Measurements from ENCODE around the gene RPL22.
A peak's percentile ranks its signal among the peaks of the same experiment; 100 is the strongest.

The RPL22 gene

DNA sequence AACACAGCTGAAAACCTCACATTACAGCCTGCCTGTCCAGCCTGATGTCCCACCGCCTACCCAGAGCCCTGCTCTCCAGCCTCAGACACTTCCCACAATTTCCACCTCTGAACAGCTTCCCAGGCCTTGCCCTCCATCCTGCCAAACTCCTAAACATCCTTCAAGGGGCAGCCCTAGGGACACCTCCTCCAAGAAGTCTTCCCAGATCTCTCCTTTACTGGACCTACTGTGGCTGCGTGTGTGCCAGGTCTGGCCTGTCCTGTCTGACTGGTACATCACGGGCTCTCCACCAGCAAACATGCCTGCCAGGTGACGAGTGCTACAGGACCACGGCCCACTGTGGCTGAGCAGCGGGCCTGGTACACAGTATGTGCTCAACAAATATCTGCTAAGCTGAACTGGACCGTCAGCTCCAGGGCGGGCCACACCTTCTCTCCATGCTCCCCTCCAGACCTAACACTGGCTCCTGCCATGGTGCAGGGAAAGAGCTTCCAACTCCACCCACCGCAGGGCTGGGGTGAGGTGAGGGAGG, 48.0 kb downstream of the RPL22 start:
- DNase-seq: no peak

DNA sequence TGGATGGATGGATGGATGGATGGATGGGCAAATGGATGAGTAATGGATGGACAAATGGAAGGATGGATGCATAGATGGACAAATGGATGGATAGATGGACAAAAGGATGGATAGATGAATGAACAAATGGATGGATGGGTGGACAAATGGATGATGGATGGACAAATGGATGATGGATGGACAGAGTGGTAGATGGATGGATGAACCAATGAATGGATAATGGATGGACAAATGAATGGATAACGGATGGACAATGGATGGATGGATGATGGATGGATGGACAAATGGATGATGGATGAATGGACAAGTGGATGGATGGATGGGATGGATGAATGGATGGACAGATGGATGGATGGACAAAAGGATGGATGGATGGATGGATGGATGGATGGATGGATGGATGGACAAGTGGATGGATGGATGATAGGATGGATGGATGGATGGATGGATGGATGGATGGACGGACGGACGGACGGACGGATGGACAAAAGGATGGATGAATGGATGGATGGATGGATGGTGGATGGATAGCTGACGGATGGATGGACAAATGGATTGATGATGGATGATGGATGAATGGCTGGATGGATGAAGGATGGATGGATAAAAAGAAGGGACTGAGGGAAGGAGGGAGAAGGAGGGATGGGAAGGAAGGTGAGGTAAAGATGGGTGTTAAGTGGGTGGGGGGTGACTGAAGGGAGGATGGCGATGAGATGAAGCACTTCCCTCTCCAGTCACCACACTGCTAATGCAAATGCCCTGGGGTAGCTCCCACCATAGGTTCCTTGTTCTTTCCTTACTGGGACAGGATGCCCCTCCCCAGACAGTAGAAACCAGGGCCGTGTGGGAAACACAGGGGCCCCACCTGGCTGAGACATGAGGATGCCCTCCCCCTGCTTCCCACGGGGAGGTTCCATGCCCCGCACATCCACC, 49.1 kb downstream of the RPL22 start:
- DNase-seq: no peak

DNA sequence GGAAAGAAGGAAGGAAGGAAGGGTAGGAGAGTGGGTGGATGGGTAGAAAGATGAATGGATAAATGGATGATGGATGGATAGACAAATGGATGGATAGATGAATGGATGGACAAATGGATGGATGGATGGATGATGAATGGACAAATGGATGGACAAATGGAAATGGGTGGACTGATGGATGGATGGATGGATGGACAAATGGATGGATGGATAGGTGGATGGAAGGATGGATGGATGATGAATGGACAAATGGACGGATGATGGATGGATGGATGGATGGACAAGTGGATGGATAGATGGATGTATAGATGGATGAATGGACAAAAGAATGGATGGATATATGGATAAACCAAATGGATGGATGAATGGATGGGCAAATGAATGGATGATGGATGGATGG, 49.8 kb downstream of the RPL22 start:
- no peak for DNase-seq

GRCh38 chr1:6148497-6149241, 50.7 kb downstream of the RPL22 start:
- DNase-seq: peak; percentile 85

DNA sequence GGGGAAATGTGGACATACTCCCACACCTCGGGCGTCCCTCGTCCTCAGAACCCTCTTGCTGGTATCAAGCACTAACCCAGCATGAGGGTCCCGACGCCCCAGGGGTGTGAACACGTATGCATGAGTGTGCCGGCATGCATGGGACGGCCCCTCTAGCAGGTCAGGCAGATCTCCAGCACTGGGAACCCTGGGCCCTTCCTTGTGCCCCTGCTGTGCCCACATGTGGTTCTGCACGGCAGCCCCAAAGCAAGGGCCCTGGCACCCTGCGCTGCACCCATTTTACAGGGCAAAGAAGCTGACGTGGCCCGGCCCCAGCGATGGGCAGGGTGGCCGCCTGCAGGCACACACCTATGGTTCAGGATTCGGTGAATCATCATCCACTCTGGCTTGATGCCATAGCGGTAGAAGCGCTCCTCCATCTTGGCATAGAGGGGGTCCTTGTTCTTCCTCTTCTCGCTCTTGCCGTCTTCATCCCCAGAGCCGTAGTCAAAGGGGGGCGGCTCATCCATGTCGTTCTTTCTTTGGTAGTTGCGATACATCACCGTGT, 53.5 kb downstream of the RPL22 start:
- no peak for DNase-seq

DNA sequence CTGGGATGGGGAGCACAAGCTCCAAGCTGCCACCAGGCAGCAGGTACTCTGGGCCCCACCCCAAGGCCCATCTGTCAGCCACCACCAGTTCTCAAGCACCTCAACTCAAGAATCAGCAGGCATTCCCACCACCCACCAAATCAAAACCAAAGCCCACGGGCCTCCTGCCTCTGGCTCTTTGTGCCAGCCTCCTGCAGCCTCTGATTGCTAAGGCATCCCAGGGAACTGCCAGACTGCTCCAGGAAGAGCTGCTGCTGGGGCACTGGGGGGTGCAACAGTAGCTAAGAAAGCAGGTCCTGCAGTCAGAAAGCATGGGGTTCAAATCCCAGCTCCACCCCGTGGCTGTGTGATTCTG, 54.0 kb downstream of the RPL22 start:
- DNase-seq: no peak

- DNase-seq: no peak
These were observed 54.6 kb downstream of the RPL22 start for GRCh38 chr1:6144647-6145395.

DNA sequence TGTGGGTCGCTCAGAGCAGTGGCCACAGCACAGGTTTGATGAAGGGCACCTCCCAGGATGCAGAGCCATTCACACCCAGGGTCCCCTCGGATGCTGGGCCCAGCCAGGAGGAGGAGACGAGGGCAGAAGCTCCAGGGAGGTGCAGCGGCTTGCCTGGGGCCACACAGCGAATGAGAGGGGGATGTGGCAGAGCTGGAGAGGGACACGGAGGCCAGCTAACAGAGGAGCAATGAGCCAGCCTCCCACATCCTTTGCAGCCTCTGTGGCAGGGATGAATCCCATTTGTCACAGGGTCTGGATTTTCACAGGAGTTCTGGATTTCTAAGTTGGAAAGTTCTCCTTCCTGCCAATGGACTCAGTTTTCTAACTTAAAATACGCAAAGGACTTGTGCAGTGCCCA, 55.2 kb downstream of the RPL22 start:
- DNase-seq: no peak

DNA sequence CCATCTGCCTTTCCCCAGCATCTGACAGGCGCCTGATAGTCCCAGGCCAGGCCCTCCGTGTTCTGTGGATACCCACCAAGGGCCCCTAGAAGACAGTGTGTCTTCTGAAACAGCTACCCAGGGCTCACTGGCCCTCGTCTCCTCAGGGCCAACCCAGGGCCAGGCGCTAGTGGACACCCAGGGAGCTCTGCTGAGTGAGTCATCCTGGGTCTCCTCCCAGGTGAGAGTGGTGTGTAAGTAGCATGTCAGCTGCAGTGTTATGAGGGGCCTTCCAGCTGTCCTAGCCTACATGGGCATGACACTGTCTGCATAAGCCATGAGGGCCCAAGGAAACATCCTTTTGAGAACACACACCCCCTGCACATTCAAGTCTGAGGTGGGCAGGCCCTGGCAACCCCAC, 56.0 kb downstream of the RPL22 start:
- DNase-seq: no peak

DNA sequence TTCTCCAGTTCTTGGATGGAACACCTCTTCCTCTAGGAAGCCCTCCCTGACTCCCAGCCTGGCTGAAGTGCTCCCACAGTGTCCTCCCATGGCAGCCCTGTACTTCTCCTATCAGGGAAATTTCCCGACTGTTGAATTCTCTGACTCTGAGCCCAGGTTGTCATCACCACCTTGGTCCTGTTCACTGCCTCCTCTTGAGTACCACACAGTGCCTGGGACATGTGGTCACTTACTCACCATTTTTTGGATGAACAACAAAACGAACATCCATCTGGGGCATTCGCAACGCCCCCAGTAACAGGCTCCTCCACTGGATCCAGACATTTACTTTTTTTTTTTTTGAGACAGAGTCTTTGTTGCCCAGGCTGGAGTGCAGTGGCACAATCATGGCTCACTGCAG, 56.7 kb downstream of the RPL22 start:
- DNase-seq: no peak

GRCh38 chr1:6142036-6142621, 57.3 kb downstream of the RPL22 start:
- DNase-seq: no peak

GRCh38 chr1:6141592-6141991, 57.8 kb downstream of the RPL22 start:
- no peak for DNase-seq

GRCh38 chr1:6140413-6140812, 59.0 kb downstream of the RPL22 start:
- no peak for DNase-seq

- no peak for DNase-seq
These were observed 61.6 kb downstream of the RPL22 start for GRCh38 chr1:6137758-6138157.

GRCh38 chr1:6136516-6137220, 62.7 kb downstream of the RPL22 start:
- no peak for DNase-seq
